Endothelial cell of umbilical vein (primary cell): ENCODE measurements around the gene BHLHA15. TPM values are rescaled to one million over a fixed set of nuclear protein-coding genes. Genes with fewer than 3 reads are reported as not detected.
A peak's percentile ranks its signal among the peaks of the same experiment; 100 is the strongest.

Experiments
- BruUV-seq: library from RNA; stranded (reverse); fragments of 400-500 nt; replicated peaks from 2 replicates; lab custom pipeline; 2021; lab: Mats Ljungman, UMichigan
- CTCF ChIA-PET: fragments of 300-600, 350-600 bp; sonication (Branson Sonifier 250); formaldehyde crosslinking; loops from one replicate; lab custom pipeline; 2021; ENCODE audit warnings: antibody characterized with exemption, inconsistent platforms; lab: Charles Lee
- POLR2A ChIA-PET: fragments of 300-600, 350-600 bp; sonication (Branson Sonifier 250); formaldehyde crosslinking; loops from one replicate; lab custom pipeline; 2021; ENCODE audit warnings: antibody characterized with exemption, inconsistent platforms; lab: Charles Lee
- DNase-seq: peaks from one replicate; pipeline ENCODE4 v3.0.0-alpha.2; 2011; ENCODE audit warnings: low read depth, low spot score
- FAIRE-seq: peaks from 2 replicates; lab custom pipeline; 2011; peaks lifted over from hg19 to GRCh38; lab: Jason Lieb, UNC
- H2AFZ ChIP-seq: 2 replicates; pipeline ENCODE4 v1.6.0; 2012; ENCODE audit warnings: low read depth, low read length, control low read depth, inconsistent platforms
- H3K27ac ChIP-seq: 2 replicates; pipeline ENCODE4 v1.5.1; 2011; ENCODE audit warnings: low read depth, mild to moderate bottlenecking, control low read depth, low read length, moderate library complexity; ENCODE audit not compliant: insufficient read depth
- H3K27me3 ChIP-seq, 2 experiments: 2 replicates each; pipeline versions ENCODE4 v1.6.0 to v1.6.1; 2011; ENCODE audit warnings: low read length in 2 of 2, mixed read lengths in 1 of 2; ENCODE audit not compliant: control insufficient read depth in 2 of 2, insufficient read depth in 2 of 2
- H3K36me3 ChIP-seq, 2 experiments: 2 replicates in 1 of 2; 3 replicates in 1 of 2; pipeline ENCODE4 v1.5.1; 2011; ENCODE audit warnings: low read length in 2 of 2, mild to moderate bottlenecking in 1 of 2, moderate library complexity in 1 of 2; ENCODE audit not compliant: control insufficient read depth in 2 of 2, insufficient read depth in 2 of 2; ENCODE audit errors: extremely low read depth in 1 of 2
- H3K4me1 ChIP-seq: 3 replicates; pipeline ENCODE4 v1.5.1; 2011; ENCODE audit warnings: mild to moderate bottlenecking, low read length; ENCODE audit not compliant: control insufficient read depth, insufficient read depth; ENCODE audit errors: extremely low read depth
- H3K4me2 ChIP-seq: 2 replicates; pipeline ENCODE4 v1.6.1; 2011; ENCODE audit warnings: low read length, control low read depth, mixed read lengths; ENCODE audit not compliant: insufficient read depth
- H3K4me3 ChIP-seq, 3 experiments: fragments of 200-600 bp in 1 of 3; sonication (generic), shearing (Covaris generic) in 1 of 3; replicated peaks in 1 of 3; 2 replicates each; pipeline ENCODE4 v1.5.1; 2011 to 2016; ENCODE audit warnings: control low read depth in 3 of 3, low read length in 3 of 3, mild to moderate bottlenecking in 2 of 3, inconsistent platforms in 1 of 3, low read depth in 1 of 3, moderate library complexity in 1 of 3; ENCODE audit not compliant: insufficient read depth in 1 of 3
- H3K79me2 ChIP-seq: 2 replicates; pipeline ENCODE4 v1.6.0; 2012; ENCODE audit warnings: low read length, inconsistent platforms; ENCODE audit not compliant: control insufficient read depth, insufficient read depth
- H3K9ac ChIP-seq: replicated peaks from 2 replicates; pipeline ENCODE3; 2011; ENCODE audit warnings: low read length, control low read depth; ENCODE audit not compliant: insufficient read depth; ENCODE audit errors: extremely low read depth
- H3K9me1 ChIP-seq: replicated peaks from 3 replicates; pipeline ENCODE4 v1.6.0; 2011; ENCODE audit warnings: mild to moderate bottlenecking, low read length; ENCODE audit not compliant: control insufficient read depth, insufficient read depth; ENCODE audit errors: extremely low read depth
- H3K9me3 ChIP-seq: replicated peaks from 2 replicates; pipeline ENCODE4 v1.5.1; 2012; ENCODE audit warnings: low read length, inconsistent platforms; ENCODE audit not compliant: control insufficient read depth, insufficient read depth
- H4K20me1 ChIP-seq: replicated peaks from 2 replicates; pipeline ENCODE3; 2011; ENCODE audit warnings: mild to moderate bottlenecking, low read length; ENCODE audit not compliant: control insufficient read depth, insufficient read depth; ENCODE audit errors: extremely low read depth
- CTCF ChIP-seq, 2 donors: IDR thresholded peaks; 1 replicate in 1 of 2; 2 replicates in 1 of 2; pipeline ENCODE4 v1.5.1; 2011; ENCODE audit warnings: low read length in 2 of 2, mild to moderate bottlenecking in 2 of 2, moderate library complexity in 2 of 2, control low read depth in 1 of 2, inconsistent platforms in 1 of 2, low read depth in 1 of 2; ENCODE audit not compliant: insufficient read depth in 1 of 2; ENCODE audit errors: extremely low read depth in 1 of 2
- EZH2 ChIP-seq: IDR thresholded peaks from 2 replicates; pipeline ENCODE4 v1.6.1; 2012; ENCODE audit warnings: borderline replicate concordance, low read depth, mild to moderate bottlenecking, moderate library complexity, low read length, inconsistent platforms; ENCODE audit not compliant: severe bottlenecking
- FOS ChIP-seq: IDR thresholded peaks from 2 replicates; pipeline ENCODE4 v1.6.1; 2011; ENCODE audit warnings: mild to moderate bottlenecking, low read length, moderate library complexity, borderline replicate concordance; ENCODE audit not compliant: insufficient read depth
- GATA2 ChIP-seq: IDR thresholded peaks from 2 replicates; pipeline ENCODE4 v1.7.0; 2011; ENCODE audit warnings: low read depth, mild to moderate bottlenecking, moderate library complexity, mixed read lengths, low read length; ENCODE audit not compliant: insufficient read length, insufficient read depth
- JUN ChIP-seq: IDR thresholded peaks from 2 replicates; pipeline ENCODE4 v1.6.1; 2011; ENCODE audit warnings: borderline replicate concordance, low read depth; ENCODE audit not compliant: insufficient read length, insufficient read depth
- MAX ChIP-seq: IDR thresholded peaks from 2 replicates; pipeline ENCODE4 v1.6.1; 2011; ENCODE audit not compliant: insufficient read depth, insufficient read length
- MYC ChIP-seq: IDR thresholded peaks from one replicate; pipeline ENCODE4 v1.6.1; 2011; ENCODE audit warnings: mild to moderate bottlenecking, low read depth, low read length
- POLR2A ChIP-seq: IDR thresholded peaks from 2 replicates; pipeline ENCODE4 v1.6.1; 2012; ENCODE audit warnings: low read depth, mild to moderate bottlenecking, control low read depth, low read length
- POLR2AphosphoS5 ChIP-seq: IDR thresholded peaks from 2 replicates; pipeline ENCODE4 v1.6.1; 2012; ENCODE audit warnings: low read depth, mild to moderate bottlenecking, control low read depth, low read length, moderate library complexity; ENCODE audit not compliant: insufficient read depth
- dilution Hi-C: fragments of 300-500 bp; cut with MboI; formaldehyde crosslinking; loops from one replicate; pipeline ENCODE4 v1.15.0; 2019; ENCODE audit warnings: low sequenced_read_pairs; ENCODE audit not compliant: extremely low pct_ligation_motif_present
- intact Hi-C: fragments of 100-400 bp; cut with micrococcal nuclease; formaldehyde crosslinking; loops from one replicate; pipeline ENCODE4 v1.10.0; 2022
- polyA plus RNA-seq, 4 experiments: library from polyadenylated mRNA; depleted of rRNA in 3 of 4; stranded (reverse) in 3 of 4; unstranded in 1 of 4; fragments of >200 nt; gene quantifications; 2 replicates each; pipeline versions ENCODE4 v1.2.1 to v1.2.3, GENCODE V29; 2011 to 2012; ENCODE audit warnings: missing spikeins in 1 of 4
- total RNA-seq: library from RNA; stranded (reverse); gene quantifications from 2 replicates; pipeline ENCODE4 v1.2.3, GENCODE V29; 2021

The BHLHA15 gene
- total and polyA plus RNA-seq, 2 donors (not counting 3 experiments of a cell fraction or from before 2014, with no cell fraction given): 0.81 to 1.2 TPM

GRCh38 chr7:98163269-98163668 lies 48.0 kb upstream of the BHLHA15 start:
- intact Hi-C loops: no loop called here
- Histone ChIP-seq H3K9ac (no peak overlapping the region), H3K36me3 (peaks cover 0 to 4% of the 10 kb centered on the region in 2 experiments), H3K9me3 (no peaks in the 10 kb centered on the region), H3K27ac (peak overlapping the region; percentile 15), H3K4me2 (no peak overlapping the region), H2AFZ (no peak overlapping the region), H4K20me1 (no peaks in the 10 kb centered on the region), H3K4me1 (peaks cover 3% of the 10 kb centered on the region), H3K27me3 (no peaks in the 10 kb centered on the region), H3K4me3 (no peak overlapping the region), H3K79me2 (no peaks in the 10 kb centered on the region), H3K9me1 (no peaks in the 10 kb centered on the region)
- FAIRE-seq (no peak), DNase-seq (no peak)
- ChIA-PET CTCF (interaction anchor here (1.9 to 12.7 kb wide), 3 partner anchors 52 to 139 kb away, joined by 10 to 870 read pairs (median 38); no protein-coding TSS in a partner anchor), POLR2A (no interaction called here)
- BruUV-seq: no TSS peak
- dilution Hi-C loops: loop anchor here (25.0 kb wide), 1 partner anchor 151 kb away; no protein-coding TSS in a partner anchor
- no peak for TF ChIP-seq POLR2A
- no peak for TF ChIP-seq FOS
- TF ChIP-seq MYC: no peak
- TF ChIP-seq EZH2: no peak
- no peak for TF ChIP-seq GATA2
- no peak for TF ChIP-seq CTCF (IDR thresholded peaks at IDR 0.05; ENCODE audit: extremely low read depth in 1 of 2, insufficient read depth in 1 of 2, low read depth in 1 of 2, low read length in 2 of 2)
- TF ChIP-seq POLR2AphosphoS5: no peak
- TF ChIP-seq MAX: no peak
- TF ChIP-seq JUN: no peak
